Keratinocyte (primary cell): ENCODE results near the gene SNX8.

ENCODE experiments used
- EZH2 ChIP-seq: IDR thresholded peaks from one replicate; pipeline ENCODE4 v1.6.1; 2012; ENCODE audit warnings: inconsistent platforms, mild to moderate bottlenecking, low read length, moderate library complexity
- TF ChIP-seq, protein P1 (sequence below), 3 experiments: IDR thresholded peaks in 1 of 3; conservative IDR thresholded peaks in 1 of 3; optimal IDR thresholded peaks in 1 of 3; 2 replicates in 2 of 3; 3 replicates in 1 of 3; pipeline versions ENCODE3 to v1.5.1; 2011; ENCODE audit warnings: low read length in 3 of 3, mild to moderate bottlenecking in 3 of 3, moderate library complexity in 2 of 3, control low read depth in 1 of 3, inconsistent platforms in 1 of 3; ENCODE audit not compliant: insufficient read depth in 2 of 3; ENCODE audit errors: extremely low read depth in 1 of 3

DNA sequence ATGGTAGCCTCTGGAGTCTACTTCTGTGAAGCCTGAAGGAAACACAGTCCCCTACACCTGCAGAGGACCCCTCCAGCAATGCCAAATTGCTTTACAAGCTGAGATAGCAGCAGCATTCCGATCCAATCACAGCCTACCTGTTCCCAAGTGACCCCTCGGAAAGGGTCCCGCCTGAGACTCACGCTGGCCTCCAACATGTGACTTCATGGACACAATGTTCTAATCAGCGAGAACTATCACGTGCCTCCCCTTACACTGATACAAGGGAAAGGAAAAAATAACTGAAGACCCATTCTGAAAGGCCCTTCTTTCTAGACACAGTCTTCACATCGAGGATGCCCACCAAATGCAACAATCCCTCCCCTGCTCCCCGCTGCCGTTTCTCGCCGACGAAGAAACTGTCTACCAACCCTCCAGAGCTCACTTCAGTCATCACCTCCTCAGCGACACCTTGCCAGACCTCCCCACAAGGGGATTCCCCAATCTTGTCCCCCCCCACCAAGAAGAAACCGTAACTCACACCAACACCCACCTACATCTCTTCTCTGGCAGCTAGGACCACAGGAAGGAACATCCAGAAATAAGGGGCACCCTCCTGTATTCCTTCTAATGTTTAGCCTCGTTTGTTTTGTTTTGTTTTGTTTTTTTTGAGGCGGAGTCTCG is 1.8 kb downstream of the SNX8 start:
- TF ChIP-seq, protein P1, sequence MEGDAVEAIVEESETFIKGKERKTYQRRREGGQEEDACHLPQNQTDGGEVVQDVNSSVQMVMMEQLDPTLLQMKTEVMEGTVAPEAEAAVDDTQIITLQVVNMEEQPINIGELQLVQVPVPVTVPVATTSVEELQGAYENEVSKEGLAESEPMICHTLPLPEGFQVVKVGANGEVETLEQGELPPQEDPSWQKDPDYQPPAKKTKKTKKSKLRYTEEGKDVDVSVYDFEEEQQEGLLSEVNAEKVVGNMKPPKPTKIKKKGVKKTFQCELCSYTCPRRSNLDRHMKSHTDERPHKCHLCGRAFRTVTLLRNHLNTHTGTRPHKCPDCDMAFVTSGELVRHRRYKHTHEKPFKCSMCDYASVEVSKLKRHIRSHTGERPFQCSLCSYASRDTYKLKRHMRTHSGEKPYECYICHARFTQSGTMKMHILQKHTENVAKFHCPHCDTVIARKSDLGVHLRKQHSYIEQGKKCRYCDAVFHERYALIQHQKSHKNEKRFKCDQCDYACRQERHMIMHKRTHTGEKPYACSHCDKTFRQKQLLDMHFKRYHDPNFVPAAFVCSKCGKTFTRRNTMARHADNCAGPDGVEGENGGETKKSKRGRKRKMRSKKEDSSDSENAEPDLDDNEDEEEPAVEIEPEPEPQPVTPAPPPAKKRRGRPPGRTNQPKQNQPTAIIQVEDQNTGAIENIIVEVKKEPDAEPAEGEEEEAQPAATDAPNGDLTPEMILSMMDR (optimal IDR thresholded peaks at IDR 0.05 in 1 of 3, IDR thresholded peaks at IDR 0.05 in 1 of 3, conservative IDR thresholded peaks at IDR 0.05 in 1 of 3; ENCODE audit: extremely low read depth in 1 of 3, insufficient read depth in 2 of 3, low read length in 3 of 3) = no peak
- TF ChIP-seq EZH2 = no peak
